C4-2B (cell line): ENCODE measurements around the gene TBC1D4.

ENCODE experiments used
- CTCF ChIP-seq: fragments of 450-650 bp; conservative IDR thresholded peaks from 2 replicates; pipeline ENCODE4 v1.5.1; 2017; ENCODE audit warnings: mild to moderate bottlenecking
- ZFX ChIP-seq: fragments of 450-650 bp; IDR thresholded peaks from 2 replicates; pipeline ENCODE4 v1.6.1; 2017

- TF ChIP-seq CTCF (no peak), ZFX (no peak)
Measured at GRCh38 chr13:75399168-75399878, 82.6 kb downstream of the TBC1D4 start.
